ENCODE measurements around the gene KCNQ2.

GRCh38 chr20:63360850-63361518 lies 111.5 kb downstream of the KCNQ2 start, which contains the start of gene CHRNA4:
- TF ChIP-seq CTCF (IDR thresholded peaks at IDR 0.05) (no peak), POLR2A (IDR thresholded peaks at IDR 0.05) (no peak), EP300 (IDR thresholded peaks at IDR 0.05) (no peak)
